ENCODE results near the gene COL4A2.

Gene COL4A2

GRCh38 chr13:110306960-110307766 is at the start of gene COL4A2, which contains the start of gene COL4A1:
Gene COL4A2, plus strand, starts transcription at chr13:110307284. Its CDS starts 620 bp downstream, at chr13:110307904.
Gene COL4A1, minus strand, starts transcription at chr13:110307157. Its CDS starts 130 bp downstream, at chr13:110307027.
- DNase-seq: no peak

- DNase-seq: no peak
These were observed 49.7 kb upstream of the COL4A2 start for GRCh38 chr13:110257408-110257807.

GRCh38 chr13:110258876-110259631 is 48.0 kb upstream of the COL4A2 start:
- no peak for DNase-seq

GRCh38 chr13:110259651-110260050 is 47.4 kb upstream of the COL4A2 start:
- DNase-seq: no peak

DNA sequence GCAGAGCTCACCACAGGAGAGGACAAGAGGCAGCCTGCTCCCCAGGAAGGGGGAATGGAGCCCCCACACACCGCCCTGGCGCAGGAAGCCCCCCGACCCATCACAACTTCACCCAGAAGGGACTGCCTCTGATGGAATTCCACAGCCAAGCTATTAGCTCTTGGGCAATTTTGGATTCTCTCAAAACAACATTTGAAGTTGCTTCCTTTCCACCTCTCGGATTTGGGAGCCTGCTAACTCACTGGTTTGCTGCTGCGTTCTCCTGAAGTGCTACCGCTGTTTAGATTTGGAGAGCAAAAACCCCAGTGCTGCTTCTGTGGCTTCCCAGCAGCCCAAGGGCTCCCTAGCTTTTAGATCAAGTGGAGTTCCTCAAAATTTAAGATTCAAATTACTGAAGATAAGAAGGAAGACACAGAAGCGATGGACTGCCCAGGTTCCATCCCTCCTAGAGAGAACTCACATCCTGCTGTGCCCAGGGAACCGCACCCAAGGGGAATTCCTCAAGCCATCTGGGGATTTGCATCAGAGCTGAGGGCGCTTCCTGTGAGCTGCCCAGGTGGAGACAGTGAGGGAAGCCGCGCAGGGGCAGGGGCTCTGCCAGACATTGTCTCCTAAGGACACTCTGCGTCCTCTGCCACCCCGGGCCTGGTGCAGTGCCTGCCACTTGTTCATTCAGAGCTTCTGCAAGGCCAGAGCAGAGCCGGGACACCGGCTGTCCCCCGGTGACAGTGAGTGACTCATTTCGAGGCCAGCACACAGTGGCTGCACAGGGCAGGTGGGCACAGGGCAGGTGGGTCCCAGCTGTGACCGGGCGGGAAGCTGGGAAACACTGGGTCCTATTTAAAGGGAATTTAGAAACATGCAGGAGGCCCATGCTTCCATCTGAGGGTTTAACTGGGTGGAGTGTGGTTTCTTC is 45.7 kb upstream of the COL4A2 start:
- DNase-seq: no peak

GRCh38 chr13:110262082-110262436 is 45.0 kb upstream of the COL4A2 start:
- no peak for DNase-seq

- DNase-seq: no peak
These were observed 44.4 kb upstream of the COL4A2 start for GRCh38 chr13:110262508-110263291.

GRCh38 chr13:110263404-110263803 is 43.7 kb upstream of the COL4A2 start:
- DNase-seq: no peak

DNA sequence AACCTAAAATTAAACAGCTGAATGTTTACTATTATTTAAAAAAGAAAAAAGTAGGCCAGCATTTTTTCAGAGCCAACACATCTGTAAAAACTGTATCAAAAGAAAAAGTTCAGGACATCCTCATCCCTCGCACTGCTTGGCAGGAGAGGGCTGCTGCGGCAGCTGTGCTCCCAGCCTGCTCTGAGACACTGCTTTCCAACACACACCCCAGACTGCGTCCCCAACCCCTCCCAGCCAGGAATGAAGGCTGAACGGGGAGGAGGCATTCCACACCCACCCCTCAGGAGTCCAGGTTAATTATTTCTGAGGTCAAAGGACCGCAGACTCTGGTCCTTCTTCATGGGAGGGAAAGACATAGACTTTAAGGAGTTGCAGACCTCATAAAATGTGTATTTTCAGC is 43.2 kb upstream of the COL4A2 start:
- no peak for DNase-seq

GRCh38 chr13:110264685-110265275 is 42.3 kb upstream of the COL4A2 start:
- DNase-seq: no peak

DNA sequence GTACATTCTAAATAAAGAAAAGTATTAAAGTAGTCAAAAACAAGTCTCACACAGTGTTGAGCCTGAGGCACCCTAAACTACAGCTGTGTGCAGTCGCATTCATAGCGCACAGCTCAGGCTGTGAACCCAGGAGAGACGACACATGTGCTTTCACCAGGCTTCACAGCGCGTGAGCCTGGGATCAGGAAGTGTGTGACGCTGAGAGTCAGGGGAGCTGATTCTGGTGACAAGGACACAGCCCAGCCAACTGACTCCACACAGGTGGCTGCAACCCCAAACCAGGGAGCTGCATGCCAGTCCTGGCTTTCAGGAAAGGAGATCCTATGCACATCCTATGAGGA is 41.8 kb upstream of the COL4A2 start:
- DNase-seq: no peak

DNA sequence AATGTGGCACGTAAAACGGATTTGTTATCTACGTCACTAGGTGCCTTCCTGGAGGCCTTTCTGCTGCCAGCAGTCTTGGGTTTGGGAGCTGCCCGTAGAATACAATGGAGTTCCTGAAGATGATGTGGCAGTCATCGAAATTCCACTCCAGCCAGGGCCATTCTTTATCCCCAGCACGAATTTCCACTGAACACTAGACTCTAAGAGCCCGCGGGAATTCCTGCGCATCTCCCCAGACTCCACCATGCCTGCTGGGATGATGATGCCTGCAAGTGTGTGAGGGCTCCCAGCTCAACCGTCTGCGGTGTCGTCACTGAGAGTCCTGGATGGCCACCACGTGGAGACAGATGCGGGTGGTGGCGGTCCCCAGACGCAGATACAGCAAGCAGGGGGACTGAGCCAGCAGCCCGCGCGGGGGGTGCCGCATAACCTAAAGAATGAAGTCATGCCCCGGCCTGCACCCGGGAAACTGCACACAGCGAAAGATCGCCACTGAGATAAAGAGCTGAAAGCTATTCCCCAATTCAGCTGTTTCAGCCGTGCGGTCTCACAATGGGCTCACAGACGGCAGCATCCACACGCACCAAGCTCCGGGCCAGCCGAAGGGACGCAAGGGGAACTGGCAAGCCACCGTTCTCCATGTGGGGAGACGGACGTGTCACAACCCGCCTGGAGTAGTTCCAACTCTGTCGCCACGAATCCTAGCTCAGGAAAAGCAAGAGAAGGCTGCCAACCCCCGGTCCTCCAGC is 41.2 kb upstream of the COL4A2 start:
- DNase-seq: no peak

- DNase-seq: no peak
These were observed 40.7 kb upstream of the COL4A2 start for GRCh38 chr13:110266431-110266809.

DNA sequence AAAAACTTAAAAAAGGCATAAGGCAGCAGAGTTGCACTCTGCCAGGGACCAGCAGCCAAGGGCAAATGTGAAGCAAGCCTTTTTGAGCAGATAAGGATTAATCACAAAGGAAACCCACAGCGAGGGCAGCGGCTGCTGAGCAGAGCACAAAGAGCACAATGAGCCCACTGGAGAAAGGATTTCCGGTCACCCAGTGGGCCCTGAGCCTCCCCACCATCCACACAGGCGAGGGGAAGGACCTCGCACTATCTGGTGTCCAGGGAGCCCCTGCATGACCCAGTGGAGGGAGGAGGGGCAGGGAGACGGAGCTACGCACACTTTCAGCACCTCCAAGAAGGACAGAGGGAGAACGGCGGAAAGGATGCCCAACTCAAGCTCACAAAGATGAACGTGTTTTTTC is 40.1 kb upstream of the COL4A2 start:
- DNase-seq: no peak

- DNase-seq: no peak
These were observed 39.0 kb upstream of the COL4A2 start for GRCh38 chr13:110268061-110268460.

GRCh38 chr13:110268576-110269185 is 38.4 kb upstream of the COL4A2 start:
- no peak for DNase-seq

DNA sequence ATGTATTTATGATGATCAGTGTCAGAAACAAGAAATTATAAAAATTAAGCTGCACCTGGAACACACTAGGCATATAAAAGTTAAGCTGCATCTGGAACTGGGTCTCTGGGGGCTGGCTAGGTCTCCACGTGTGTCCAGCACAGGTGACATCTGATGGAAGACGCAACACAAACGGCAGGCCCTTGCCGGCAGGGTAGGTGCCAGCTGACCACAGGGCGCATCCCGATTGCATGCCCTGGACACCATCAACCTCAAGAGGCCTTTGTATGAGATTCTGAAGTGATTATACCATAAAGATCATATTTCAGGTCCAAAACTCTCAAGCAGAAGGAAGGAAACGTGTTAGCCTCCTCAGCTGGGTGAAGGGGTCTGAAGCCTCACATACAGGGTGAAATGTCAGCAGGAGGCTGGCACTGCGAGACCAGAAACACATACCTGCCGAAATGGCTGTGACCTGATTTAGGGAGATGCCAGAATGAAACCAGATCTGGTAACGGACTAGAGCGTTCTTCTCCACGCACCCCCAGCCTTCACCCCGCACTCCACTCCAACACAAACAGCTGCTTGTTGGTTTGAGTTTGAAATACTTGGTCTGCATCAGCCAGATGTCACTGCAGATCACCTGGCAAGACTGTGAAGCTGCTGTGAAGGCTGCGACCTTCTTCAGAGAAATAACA is 37.4 kb upstream of the COL4A2 start:
- DNase-seq: no peak

GRCh38 chr13:110270507-110270906 is 36.6 kb upstream of the COL4A2 start:
- DNase-seq: no peak

- DNase-seq: no peak
These were observed 35.8 kb upstream of the COL4A2 start for GRCh38 chr13:110271313-110271712.

DNA sequence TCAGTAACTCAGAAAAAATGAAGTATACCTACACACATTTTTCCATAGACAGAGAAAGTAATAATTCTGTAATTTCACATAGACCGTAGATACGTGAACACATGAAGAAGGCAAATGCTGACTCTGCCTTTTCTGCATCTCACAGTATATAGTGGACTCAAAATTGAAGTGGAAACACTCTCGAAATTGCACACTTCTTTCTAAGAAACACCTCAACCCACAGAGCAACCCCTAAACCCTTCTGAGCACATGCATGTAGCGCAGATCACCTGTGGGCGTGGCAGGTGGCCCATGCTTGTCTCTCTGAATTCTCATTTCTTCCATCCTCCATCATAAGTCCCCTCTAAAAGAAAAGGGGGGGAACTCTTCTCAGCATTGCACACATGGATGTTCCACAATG is 34.9 kb upstream of the COL4A2 start:
- DNase-seq: no peak

Measured in CD4-positive, alpha-beta T cell treated with Interleukin-10 for 1 hour (primary cell).